WI38 (cell line): Measurements from ENCODE around the gene SLC7A6OS.

Source experiments
- H3K4me3 ChIP-seq: 2 replicates; pipeline ENCODE4 v1.5.1; 2011; ENCODE audit warnings: low read depth, mild to moderate bottlenecking, control low read depth, low read length
- CTCF ChIP-seq: IDR thresholded peaks from 2 replicates; pipeline ENCODE4 v1.5.1; 2012; ENCODE audit warnings: low read depth, mild to moderate bottlenecking, control low read depth, low read length

Gene SLC7A6OS

GRCh38 chr16:68310774-68311511 lies at the start of gene SLC7A6OS, which contains the start of gene PRMT7:
SLC7A6OS (minus strand) TSS chr16:68310946; CDS start chr16:68310926, 20 bp downstream.
PRMT7 (plus strand) TSS chr16:68311019; CDS start chr16:68315980, 4,961 bp downstream.
- H3K4me3 ChIP-seq = peak within 1 kb of the TSS; percentile 94
- no peak for TF ChIP-seq CTCF

GRCh38 chr16:68359398-68360191 lies 48.8 kb upstream of the SLC7A6OS start:
- TF ChIP-seq CTCF = no peak

GRCh38 chr16:68358951-68359350 lies 48.2 kb upstream of the SLC7A6OS start:
- no peak overlapping the region for H3K4me3 ChIP-seq
- TF ChIP-seq CTCF = no peak

More at GRCh38 chr16:68359398-68360191, 48.8 kb upstream of the SLC7A6OS start:
- no peak overlapping the region for H3K4me3 ChIP-seq

- TF ChIP-seq CTCF = no peak
- no peak overlapping the region for H3K4me3 ChIP-seq
Observed at GRCh38 chr16:68357923-68358322, 47.2 kb upstream of the SLC7A6OS start.

- no peak overlapping the region for H3K4me3 ChIP-seq
- no peak for TF ChIP-seq CTCF
Observed at GRCh38 chr16:68357521-68357922, 46.8 kb upstream of the SLC7A6OS start.

- TF ChIP-seq CTCF = no peak
Observed at GRCh38 chr16:68356919-68357286, 46.2 kb upstream of the SLC7A6OS start.

More at GRCh38 chr16:68356919-68357286, 46.2 kb upstream of the SLC7A6OS start:
- no peak overlapping the region for H3K4me3 ChIP-seq
